GM12878 (cell line): ENCODE results near the gene MTMR3. TPM values are rescaled to one million over a fixed set of nuclear protein-coding genes. Genes with fewer than 3 reads are reported as not detected.

ENCODE experiments used
- CBX3 ChIP-seq: fragments of 200-600 bp; sonication (generic); IDR thresholded peaks from 2 replicates; pipeline ENCODE4 v1.6.1; 2016; ENCODE audit warnings: low read depth, borderline replicate concordance
- CHD4 ChIP-seq: fragments of 200-600 bp; sonication (generic); IDR thresholded peaks from 2 replicates; pipeline ENCODE4 v1.6.1; 2016; ENCODE audit warnings: mild to moderate bottlenecking
- FOXK2 ChIP-seq: fragments of 450-650 bp; IDR thresholded peaks from 2 replicates; pipeline ENCODE4 v1.6.1; 2017; ENCODE audit warnings: mild to moderate bottlenecking, moderate library complexity
- HDAC2 ChIP-seq: fragments of 200-600 bp; sonication (generic); IDR thresholded peaks from 2 replicates; pipeline ENCODE4 v1.6.1; 2017
- PAX5 ChIP-seq: IDR thresholded peaks from 2 replicates; pipeline ENCODE4 v1.6.1; 2011; ENCODE audit warnings: low read depth, low read length, borderline replicate concordance
- SMAD5 ChIP-seq: IDR thresholded peaks from 2 replicates; pipeline ENCODE4 v1.6.1; 2016; ENCODE audit warnings: antibody characterized with exemption, low read depth
- SP1 ChIP-seq: IDR thresholded peaks from one replicate; pipeline ENCODE4 v1.6.1; 2011; ENCODE audit warnings: low read depth, low read length
- polyA plus RNA-seq, 11 experiments: library from polyadenylated mRNA; depleted of rRNA in 4 of 11; unstranded in 6 of 11; stranded (reverse) in 5 of 11; fragments of >200 nt; fragmentation: Nextera tagmentation in 4 of 11; fragmentation: Illumina TruSeq in 1 of 11; extraction: Ambion mirVana in 4 of 11; extraction: Trizol in 1 of 11; gene quantifications; 1 replicate in 1 of 11; 2 replicates in 10 of 11; pipeline versions ENCODE4 v1.2.1 to v1.2.3, GENCODE V29; 2011 to 2016; ENCODE audit warnings: inconsistent platforms in 2 of 11, missing spikeins in 2 of 11, low read depth in 1 of 11
- total RNA-seq, 4 experiments: library from RNA; depleted of rRNA in 3 of 4; stranded (reverse); fragments of >200 nt in 3 of 4; fragmentation: Illumina TruSeq in 1 of 4; extraction: Trizol in 1 of 4; gene quantifications; 2 replicates each; pipeline versions ENCODE4 v1.2.1 to v1.2.3, GENCODE V29; 2013 to 2021
- TF ChIP-seq, protein P1 (sequence below): fragments of 150-350 bp; IDR thresholded peaks from 2 replicates; pipeline ENCODE4 v1.6.1; 2016; ENCODE audit warnings: low read depth, low read length
- TF ChIP-seq, protein P2 (sequence below): IDR thresholded peaks from 2 replicates; pipeline ENCODE4 v1.6.1; 2012; ENCODE audit warnings: low read depth, low read length, improper control_type of control experiment
- TF ChIP-seq, protein P3 (sequence below): fragments of 450-650 bp; IDR thresholded peaks from 2 replicates; pipeline ENCODE4 v1.6.1; 2017; ENCODE audit warnings: low read depth, mild to moderate bottlenecking, moderate library complexity

The MTMR3 gene
- total and polyA plus RNA-seq, 10 of the 15 experiments (the other 5 are each of a cell fraction or from before 2014, with no cell fraction given): 1.4 to 23.7 (median 10.6) TPM

DNA sequence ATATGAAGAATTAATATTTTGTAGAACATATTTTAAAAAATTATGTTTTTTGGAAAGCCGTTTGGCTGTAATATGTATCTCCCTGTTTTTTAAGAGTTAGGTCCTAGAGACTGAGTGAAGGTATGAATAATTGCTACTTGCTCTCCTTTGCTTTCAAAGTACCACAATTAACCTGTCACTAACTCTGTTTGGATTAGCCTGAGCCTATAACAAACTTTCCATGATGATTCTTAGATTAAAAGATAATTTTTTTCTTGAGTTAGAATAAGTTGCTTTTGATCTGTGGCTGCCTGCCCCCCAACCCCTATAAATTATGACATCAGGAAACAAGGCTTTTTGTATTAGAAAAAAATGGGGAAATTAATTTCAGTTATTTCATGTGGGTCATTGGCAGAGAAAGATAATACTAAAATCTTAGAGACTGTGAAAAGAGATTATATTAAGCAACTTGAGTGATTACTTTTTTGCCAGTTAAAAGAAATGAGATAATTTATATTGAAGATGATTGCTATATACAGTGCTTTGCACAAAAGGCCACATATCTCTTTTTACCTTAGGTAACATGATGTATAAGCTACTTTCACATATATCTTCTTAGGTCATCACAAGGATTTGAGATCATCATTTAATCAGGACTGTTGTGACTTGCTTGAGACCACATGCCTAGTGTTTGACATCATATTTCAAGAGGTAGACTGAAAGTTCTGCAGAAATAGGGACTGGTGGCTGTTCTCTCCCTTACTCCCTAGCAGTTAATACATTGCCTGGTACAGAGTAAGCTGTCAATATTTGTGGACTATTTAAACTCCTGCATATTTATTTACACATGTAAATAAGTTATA is 9.6 kb downstream of the MTMR3 start (continued):
- TF ChIP-seq, protein P1, sequence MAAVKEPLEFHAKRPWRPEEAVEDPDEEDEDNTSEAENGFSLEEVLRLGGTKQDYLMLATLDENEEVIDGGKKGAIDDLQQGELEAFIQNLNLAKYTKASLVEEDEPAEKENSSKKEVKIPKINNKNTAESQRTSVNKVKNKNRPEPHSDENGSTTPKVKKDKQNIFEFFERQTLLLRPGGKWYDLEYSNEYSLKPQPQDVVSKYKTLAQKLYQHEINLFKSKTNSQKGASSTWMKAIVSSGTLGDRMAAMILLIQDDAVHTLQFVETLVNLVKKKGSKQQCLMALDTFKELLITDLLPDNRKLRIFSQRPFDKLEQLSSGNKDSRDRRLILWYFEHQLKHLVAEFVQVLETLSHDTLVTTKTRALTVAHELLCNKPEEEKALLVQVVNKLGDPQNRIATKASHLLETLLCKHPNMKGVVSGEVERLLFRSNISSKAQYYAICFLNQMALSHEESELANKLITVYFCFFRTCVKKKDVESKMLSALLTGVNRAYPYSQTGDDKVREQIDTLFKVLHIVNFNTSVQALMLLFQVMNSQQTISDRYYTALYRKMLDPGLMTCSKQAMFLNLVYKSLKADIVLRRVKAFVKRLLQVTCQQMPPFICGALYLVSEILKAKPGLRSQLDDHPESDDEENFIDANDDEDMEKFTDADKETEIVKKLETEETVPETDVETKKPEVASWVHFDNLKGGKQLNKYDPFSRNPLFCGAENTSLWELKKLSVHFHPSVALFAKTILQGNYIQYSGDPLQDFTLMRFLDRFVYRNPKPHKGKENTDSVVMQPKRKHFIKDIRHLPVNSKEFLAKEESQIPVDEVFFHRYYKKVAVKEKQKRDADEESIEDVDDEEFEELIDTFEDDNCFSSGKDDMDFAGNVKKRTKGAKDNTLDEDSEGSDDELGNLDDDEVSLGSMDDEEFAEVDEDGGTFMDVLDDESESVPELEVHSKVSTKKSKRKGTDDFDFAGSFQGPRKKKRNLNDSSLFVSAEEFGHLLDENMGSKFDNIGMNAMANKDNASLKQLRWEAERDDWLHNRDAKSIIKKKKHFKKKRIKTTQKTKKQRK: no peak
- no peak for TF ChIP-seq HDAC2
- TF ChIP-seq, protein P2, sequence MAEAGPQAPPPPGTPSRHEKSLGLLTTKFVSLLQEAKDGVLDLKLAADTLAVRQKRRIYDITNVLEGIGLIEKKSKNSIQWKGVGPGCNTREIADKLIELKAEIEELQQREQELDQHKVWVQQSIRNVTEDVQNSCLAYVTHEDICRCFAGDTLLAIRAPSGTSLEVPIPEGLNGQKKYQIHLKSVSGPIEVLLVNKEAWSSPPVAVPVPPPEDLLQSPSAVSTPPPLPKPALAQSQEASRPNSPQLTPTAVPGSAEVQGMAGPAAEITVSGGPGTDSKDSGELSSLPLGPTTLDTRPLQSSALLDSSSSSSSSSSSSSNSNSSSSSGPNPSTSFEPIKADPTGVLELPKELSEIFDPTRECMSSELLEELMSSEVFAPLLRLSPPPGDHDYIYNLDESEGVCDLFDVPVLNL: no peak
- TF ChIP-seq FOXK2: no peak
- TF ChIP-seq PAX5: no peak
- TF ChIP-seq SP1: no peak
- TF ChIP-seq SMAD5: no peak
- TF ChIP-seq CBX3: no peak
- TF ChIP-seq CHD4: no peak
- TF ChIP-seq, protein P3, sequence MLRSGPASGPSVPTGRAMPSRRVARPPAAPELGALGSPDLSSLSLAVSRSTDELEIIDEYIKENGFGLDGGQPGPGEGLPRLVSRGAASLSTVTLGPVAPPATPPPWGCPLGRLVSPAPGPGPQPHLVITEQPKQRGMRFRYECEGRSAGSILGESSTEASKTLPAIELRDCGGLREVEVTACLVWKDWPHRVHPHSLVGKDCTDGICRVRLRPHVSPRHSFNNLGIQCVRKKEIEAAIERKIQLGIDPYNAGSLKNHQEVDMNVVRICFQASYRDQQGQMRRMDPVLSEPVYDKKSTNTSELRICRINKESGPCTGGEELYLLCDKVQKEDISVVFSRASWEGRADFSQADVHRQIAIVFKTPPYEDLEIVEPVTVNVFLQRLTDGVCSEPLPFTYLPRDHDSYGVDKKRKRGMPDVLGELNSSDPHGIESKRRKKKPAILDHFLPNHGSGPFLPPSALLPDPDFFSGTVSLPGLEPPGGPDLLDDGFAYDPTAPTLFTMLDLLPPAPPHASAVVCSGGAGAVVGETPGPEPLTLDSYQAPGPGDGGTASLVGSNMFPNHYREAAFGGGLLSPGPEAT: no peak
